Chondrocyte (in vitro differentiated cells): ENCODE measurements around the gene SMPD1. TPM values are rescaled to one million over a fixed set of nuclear protein-coding genes. Genes with fewer than 3 reads are reported as not detected.

ENCODE experiments used
- DNase-seq: peaks from one replicate; pipeline ENCODE4 v3.0.0; 2021; ENCODE audit warnings: mixed read lengths, low spot score
- H3K27ac Mint-ChIP-seq: one replicate; pipeline ENCODE4 v1.8.0; 2021; ENCODE audit warnings: mild to moderate bottlenecking, moderate library complexity, mixed read lengths; ENCODE audit not compliant: unreplicated experiment
- H3K27me3 Mint-ChIP-seq: 2 replicates; pipeline ENCODE4 v1.8.0; 2021; ENCODE audit warnings: low read depth, mixed read lengths
- H3K36me3 Mint-ChIP-seq: 2 replicates; pipeline ENCODE4 v1.8.0; 2021; ENCODE audit warnings: low read depth, mixed read lengths
- H3K4me1 Mint-ChIP-seq: 2 replicates; pipeline ENCODE4 v1.8.0; 2021; ENCODE audit warnings: low read depth, mild to moderate bottlenecking, mixed read lengths
- H3K4me3 Mint-ChIP-seq: one replicate; pipeline ENCODE4 v1.8.0; 2021; ENCODE audit warnings: mild to moderate bottlenecking, moderate library complexity, mixed read lengths; ENCODE audit not compliant: unreplicated experiment
- H3K9me3 Mint-ChIP-seq: 2 replicates; pipeline ENCODE4 v1.8.0; 2021; ENCODE audit warnings: low read depth, mixed read lengths
- CTCF ChIP-seq: fragments of 200-600 bp; sonication (generic); IDR thresholded peaks from 2 replicates; pipeline ENCODE4 v1.5.0; 2021; ENCODE audit warnings: antibody characterized with exemption, mild to moderate bottlenecking, moderate library complexity
- total RNA-seq: library from RNA; stranded (reverse); gene quantifications from 3 replicates; pipeline ENCODE4 v1.2.1, GENCODE V29; 2021

SMPD1 gene
- total RNA-seq, 1 donor from 2014 or later: 102 TPM

DNA sequence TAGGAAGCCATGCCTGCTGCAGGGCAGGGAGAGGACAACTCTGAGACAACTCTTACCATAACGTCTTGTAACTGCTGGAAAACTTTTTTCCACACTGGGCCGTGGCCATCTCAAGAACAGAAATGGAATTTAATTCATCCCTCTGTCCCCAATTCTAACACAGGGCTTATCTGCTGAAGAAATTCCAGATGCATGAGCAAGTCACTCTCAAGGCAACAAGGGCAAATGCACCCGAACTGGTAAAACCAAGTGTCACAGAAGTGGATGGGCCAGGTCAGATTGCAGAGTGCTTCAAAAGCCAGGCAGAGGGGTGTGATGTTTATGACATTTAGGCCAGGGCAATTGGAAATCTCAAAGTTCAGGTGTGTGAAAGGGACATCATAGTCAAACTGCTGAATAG is 7.4 kb downstream of the SMPD1 start:
- Mint-ChIP-seq H3K4me1 (peaks cover 14% of the 10 kb centered on the region), H3K36me3 (peaks cover 15% of the 10 kb centered on the region), H3K4me3 (no peak overlapping the region), H3K27ac (no peak overlapping the region), H3K27me3 (no peaks in the 10 kb centered on the region), H3K9me3 (no peaks in the 10 kb centered on the region)
- no peak for TF ChIP-seq CTCF
- no peak for DNase-seq

GRCh38 chr11:6400431-6401345 is 10.4 kb downstream of the SMPD1 start:
- no peak for DNase-seq
- Mint-ChIP-seq H3K4me3 (no peak overlapping the region), H3K27me3 (no peaks in the 10 kb centered on the region), H3K27ac (no peak overlapping the region), H3K36me3 (peaks cover 13% of the 10 kb centered on the region), H3K9me3 (no peaks in the 10 kb centered on the region), H3K4me1 (peaks cover 11% of the 10 kb centered on the region)
- no peak for TF ChIP-seq CTCF

DNA sequence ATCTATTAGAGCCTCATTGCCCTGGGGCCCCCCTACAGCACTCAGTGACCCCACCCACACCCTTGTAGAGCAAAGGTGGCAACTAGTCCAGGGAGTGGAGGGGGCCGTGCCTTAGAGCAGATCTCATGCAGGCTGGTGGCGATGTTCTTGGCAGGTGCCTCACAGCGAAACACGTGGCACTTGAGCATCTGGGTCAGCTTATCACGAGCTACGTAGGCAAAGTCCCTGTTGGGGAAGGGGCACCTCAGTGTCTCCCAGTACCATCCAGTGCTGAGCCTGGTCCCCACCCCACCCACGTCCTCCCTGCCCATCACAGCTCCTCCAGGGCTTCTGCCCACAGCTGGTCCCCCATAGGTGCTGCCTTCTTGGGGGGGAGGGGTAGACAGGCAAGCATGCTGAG is 11.2 kb downstream of the SMPD1 start:
- Mint-ChIP-seq H3K27ac (no peak overlapping the region), H3K4me1 (peaks cover 11% of the 10 kb centered on the region), H3K36me3 (peaks cover 13% of the 10 kb centered on the region), H3K9me3 (no peaks in the 10 kb centered on the region), H3K27me3 (no peaks in the 10 kb centered on the region), H3K4me3 (no peak overlapping the region)
- no peak for DNase-seq
- no peak for TF ChIP-seq CTCF

DNA sequence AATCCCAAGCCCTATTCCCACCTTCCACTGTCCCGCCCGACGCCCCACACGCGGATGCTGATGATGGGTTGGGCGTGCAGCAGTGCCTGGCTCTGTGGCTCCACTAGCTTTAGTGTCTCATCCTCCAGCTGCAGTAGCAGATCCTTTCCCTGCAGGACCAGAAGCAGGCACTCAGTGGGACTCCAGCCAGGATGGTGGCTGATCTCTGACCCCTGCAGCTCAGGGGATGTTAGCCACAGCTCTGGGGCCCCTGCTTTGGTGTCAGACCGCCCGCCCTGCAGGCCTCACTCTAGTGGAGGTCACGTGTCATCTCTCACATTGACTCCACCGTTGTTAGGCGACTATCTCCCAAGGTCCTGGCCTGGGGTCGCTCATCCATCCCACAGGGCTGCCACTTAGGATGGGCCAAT is 11.8 kb downstream of the SMPD1 start:
- Mint-ChIP-seq H3K9me3 (no peaks in the 10 kb centered on the region), H3K4me3 (no peak overlapping the region)
- DNase-seq: no peak

GRCh38 chr11:6402561-6402981 is 12.3 kb downstream of the SMPD1 start:
- H3K27me3 Mint-ChIP-seq: no peaks in the 10 kb centered on the region
- H3K4me1 Mint-ChIP-seq: peaks cover 6% of the 10 kb centered on the region
- no peaks in the 10 kb centered on the region for H3K9me3 Mint-ChIP-seq
- no peak for TF ChIP-seq CTCF
- no peak for DNase-seq
- peaks cover 13% of the 10 kb centered on the region for H3K36me3 Mint-ChIP-seq
- H3K27ac Mint-ChIP-seq: no peak overlapping the region
- no peak overlapping the region for H3K4me3 Mint-ChIP-seq

More for the DNA sequence above, 11.8 kb downstream of the SMPD1 start:
- Mint-ChIP-seq H3K27me3 (no peaks in the 10 kb centered on the region), H3K36me3 (peaks cover 13% of the 10 kb centered on the region), H3K27ac (no peak overlapping the region), H3K4me1 (peaks cover 11% of the 10 kb centered on the region)
- no peak for TF ChIP-seq CTCF
